ENCODE data around the gene MYO1A. TPM values are rescaled to one million over a fixed set of nuclear protein-coding genes. Genes with fewer than 3 reads are reported as not detected.

The MYO1A gene
- total and polyA plus RNA-seq, 7 experiments from 2014 or later: 0.56 to 2.3 (median 1.8) TPM

DNA sequence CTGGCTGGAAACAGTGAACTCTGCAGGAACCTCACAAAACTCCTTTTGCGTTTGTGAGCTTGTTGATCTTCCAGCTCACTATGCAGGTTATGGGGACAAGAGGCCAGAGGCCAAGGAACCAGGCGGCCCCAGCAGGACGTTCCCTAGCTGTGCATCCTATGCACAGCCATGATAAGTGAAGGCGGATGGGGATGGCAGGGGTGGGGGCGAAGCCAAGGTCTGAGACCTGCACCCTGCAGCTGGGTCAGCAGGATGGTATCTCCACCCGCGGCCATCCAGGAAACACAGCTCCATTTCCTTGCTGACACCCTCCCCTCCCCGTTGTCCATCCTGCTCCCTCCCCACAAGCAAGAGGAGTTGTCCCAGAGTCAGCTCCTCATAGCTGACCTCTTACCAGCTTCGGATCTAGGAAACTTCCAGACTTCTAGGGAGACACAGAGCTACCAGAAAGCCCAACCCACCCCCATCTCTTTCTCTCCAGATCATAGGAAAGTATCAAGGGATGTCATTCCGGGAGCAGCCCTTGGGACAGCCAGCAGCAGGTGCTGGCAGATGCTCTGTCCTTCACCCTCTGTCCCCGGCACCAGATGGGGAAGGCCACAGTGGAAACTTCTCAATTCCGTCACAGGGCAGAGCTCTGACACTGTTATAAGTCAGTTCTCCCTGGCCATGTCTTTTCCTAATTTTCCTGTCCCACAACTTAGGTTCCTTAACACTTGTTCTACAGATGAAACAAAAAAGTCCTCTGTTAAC lies 53.0 kb downstream of the MYO1A start:
- Mint-ChIP-seq H3K9me3 (peaks cover 0 to 1% (median 0%) of the 10 kb centered on the region in 11 donors), H3K36me3 (peaks cover 4 to 28% (median 8%) of the 10 kb centered on the region in 5 donors), H3K4me1 (peaks cover 20 to 49% (median 40%) of the 10 kb centered on the region in 7 donors), H3K27ac (no peak overlapping the region), H3K27me3 (no peaks in the 10 kb centered on the region), H3K4me3 (no peak overlapping the region)
- H3K27me3 ChIP-seq (ENCODE audit: control insufficient read depth in 2 of 2, insufficient read depth in 2 of 2, low read length in 2 of 2): no peaks in the 10 kb centered on the region
- DNase-seq: no peak
- no peak for ATAC-seq
- H3K27ac ChIP-seq (ENCODE audit: low read depth, low read length): no peak overlapping the region
- peaks cover 4 to 17% of the 10 kb centered on the region in 2 donors for H3K4me1 ChIP-seq (ENCODE audit: control insufficient read depth in 2 of 2, insufficient read depth in 2 of 2, low read length in 2 of 2)
- H3K36me3 ChIP-seq (ENCODE audit: control insufficient read depth in 2 of 3, insufficient read depth in 3 of 3, low read length in 3 of 3): peaks cover 0 to 33% (median 0%) of the 10 kb centered on the region in 3 experiments
- CTCF ChIA-PET: interaction anchor here (0.6 to 1.0 kb wide), 3 partner anchors 9 to 127 kb away, joined by 3 to 5 read pairs (median 4); no protein-coding TSS in a partner anchor
- no peaks in the 10 kb centered on the region for H3K9me3 ChIP-seq (ENCODE audit: control insufficient read depth in 2 of 3, low read length in 3 of 3)
- no peak overlapping the region for H3K4me3 ChIP-seq (ENCODE audit: low read length)
- intact Hi-C loops (cut with micrococcal nuclease): no loop called here
- POLR2A ChIA-PET: no interaction called here

DNA sequence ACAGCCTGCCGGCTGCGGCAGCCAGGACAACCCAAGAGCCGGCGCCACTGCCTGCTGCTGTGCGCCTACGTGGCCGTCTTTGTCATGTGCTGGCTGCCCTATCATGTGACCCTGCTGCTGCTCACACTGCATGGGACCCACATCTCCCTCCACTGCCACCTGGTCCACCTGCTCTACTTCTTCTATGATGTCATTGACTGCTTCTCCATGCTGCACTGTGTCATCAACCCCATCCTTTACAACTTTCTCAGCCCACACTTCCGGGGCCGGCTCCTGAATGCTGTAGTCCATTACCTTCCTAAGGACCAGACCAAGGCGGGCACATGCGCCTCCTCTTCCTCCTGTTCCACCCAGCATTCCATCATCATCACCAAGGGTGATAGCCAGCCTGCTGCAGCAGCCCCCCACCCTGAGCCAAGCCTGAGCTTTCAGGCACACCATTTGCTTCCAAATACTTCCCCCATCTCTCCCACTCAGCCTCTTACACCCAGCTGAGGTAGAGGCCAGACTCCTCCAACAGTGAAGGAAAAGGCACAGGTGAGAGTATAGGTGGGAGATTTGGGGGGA lies 53.9 kb downstream of the MYO1A start:
- CTCF ChIA-PET: interaction anchor here (0.6 to 1.0 kb wide), 3 partner anchors 8 to 128 kb away, joined by 3 to 5 read pairs (median 4); no protein-coding TSS in a partner anchor
- H3K36me3 ChIP-seq (ENCODE audit: control insufficient read depth in 2 of 3, insufficient read depth in 3 of 3, low read length in 3 of 3): peaks cover 0 to 26% (median 0%) of the 10 kb centered on the region in 3 experiments
- intact Hi-C loops (cut with micrococcal nuclease): no loop called here
- POLR2A ChIA-PET: no interaction called here
- Mint-ChIP-seq H3K27me3 (no peaks in the 10 kb centered on the region), H3K36me3 (peaks cover 4 to 21% (median 8%) of the 10 kb centered on the region in 5 donors), H3K9me3 (peaks cover 0 to 1% (median 0%) of the 10 kb centered on the region in 11 donors), H3K4me1 (peaks cover 22 to 48% (median 40%) of the 10 kb centered on the region in 7 donors), H3K27ac (no peak overlapping the region), H3K4me3 (peak overlapping the region in 1 of 10 donors; percentile 17)
- H3K27me3 ChIP-seq (ENCODE audit: control insufficient read depth in 2 of 2, insufficient read depth in 2 of 2, low read length in 2 of 2): no peaks in the 10 kb centered on the region
- no peaks in the 10 kb centered on the region for H3K9me3 ChIP-seq (ENCODE audit: control insufficient read depth in 2 of 3, low read length in 3 of 3)
- DNase-seq (no peak), ATAC-seq (no peak)
- no peak overlapping the region for H3K27ac ChIP-seq (ENCODE audit: low read depth, low read length)
- no peak overlapping the region for H3K4me3 ChIP-seq (ENCODE audit: low read length)
- peaks cover 0 to 9% of the 10 kb centered on the region in 2 donors for H3K4me1 ChIP-seq (ENCODE audit: control insufficient read depth in 2 of 2, insufficient read depth in 2 of 2, low read length in 2 of 2)

DNA sequence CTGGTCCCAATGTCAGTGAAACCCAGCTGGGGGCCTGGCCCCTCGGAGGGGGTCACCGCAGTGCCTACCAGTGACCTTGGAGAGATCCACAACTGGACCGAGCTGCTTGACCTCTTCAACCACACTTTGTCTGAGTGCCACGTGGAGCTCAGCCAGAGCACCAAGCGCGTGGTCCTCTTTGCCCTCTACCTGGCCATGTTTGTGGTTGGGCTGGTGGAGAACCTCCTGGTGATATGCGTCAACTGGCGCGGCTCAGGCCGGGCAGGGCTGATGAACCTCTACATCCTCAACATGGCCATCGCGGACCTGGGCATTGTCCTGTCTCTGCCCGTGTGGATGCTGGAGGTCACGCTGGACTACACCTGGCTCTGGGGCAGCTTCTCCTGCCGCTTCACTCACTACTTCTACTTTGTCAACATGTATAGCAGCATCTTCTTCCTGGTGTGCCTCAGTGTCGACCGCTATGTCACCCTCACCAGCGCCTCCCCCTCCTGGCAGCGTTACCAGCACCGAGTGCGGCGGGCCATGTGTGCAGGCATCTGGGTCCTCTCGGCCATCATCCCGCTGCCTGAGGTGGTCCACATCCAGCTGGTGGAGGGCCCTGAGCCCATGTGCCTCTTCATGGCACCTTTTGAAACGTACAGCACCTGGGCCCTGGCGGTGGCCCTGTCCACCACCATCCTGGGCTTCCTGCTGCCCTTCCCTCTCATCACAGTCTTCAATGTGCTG lies 54.6 kb downstream of the MYO1A start:
- POLR2A ChIA-PET: no interaction called here
- H3K27me3 Mint-ChIP-seq: no peaks in the 10 kb centered on the region
- H3K36me3 ChIP-seq (ENCODE audit: control insufficient read depth in 2 of 3, insufficient read depth in 3 of 3, low read length in 3 of 3): peaks cover 0 to 20% (median 0%) of the 10 kb centered on the region in 3 experiments
- H3K4me1 Mint-ChIP-seq: peaks cover 22 to 48% (median 39%) of the 10 kb centered on the region in 7 donors
- H3K36me3 Mint-ChIP-seq: peaks cover 4 to 21% (median 7%) of the 10 kb centered on the region in 5 donors
- no peak overlapping the region for H3K4me3 Mint-ChIP-seq
- H3K27me3 ChIP-seq (ENCODE audit: control insufficient read depth in 2 of 2, insufficient read depth in 2 of 2, low read length in 2 of 2): no peaks in the 10 kb centered on the region
- intact Hi-C loops (cut with micrococcal nuclease): no loop called here
- no peaks in the 10 kb centered on the region for H3K9me3 ChIP-seq (ENCODE audit: control insufficient read depth in 2 of 3, low read length in 3 of 3)
- H3K4me1 ChIP-seq (ENCODE audit: control insufficient read depth in 2 of 2, insufficient read depth in 2 of 2, low read length in 2 of 2): peaks cover 0 to 9% of the 10 kb centered on the region in 2 donors
- H3K4me3 ChIP-seq (ENCODE audit: low read length): no peak overlapping the region
- peaks cover 0 to 1% (median 0%) of the 10 kb centered on the region in 11 donors for H3K9me3 Mint-ChIP-seq
- CTCF ChIA-PET: interaction anchor here (0.9 kb wide), 1 partner anchor 13 kb away, joined by 3 read pairs; no protein-coding TSS in a partner anchor
- no peak overlapping the region for H3K27ac Mint-ChIP-seq
- DNase-seq (no peak), ATAC-seq (no peak)
- H3K27ac ChIP-seq (ENCODE audit: low read depth, low read length): no peak overlapping the region

DNA sequence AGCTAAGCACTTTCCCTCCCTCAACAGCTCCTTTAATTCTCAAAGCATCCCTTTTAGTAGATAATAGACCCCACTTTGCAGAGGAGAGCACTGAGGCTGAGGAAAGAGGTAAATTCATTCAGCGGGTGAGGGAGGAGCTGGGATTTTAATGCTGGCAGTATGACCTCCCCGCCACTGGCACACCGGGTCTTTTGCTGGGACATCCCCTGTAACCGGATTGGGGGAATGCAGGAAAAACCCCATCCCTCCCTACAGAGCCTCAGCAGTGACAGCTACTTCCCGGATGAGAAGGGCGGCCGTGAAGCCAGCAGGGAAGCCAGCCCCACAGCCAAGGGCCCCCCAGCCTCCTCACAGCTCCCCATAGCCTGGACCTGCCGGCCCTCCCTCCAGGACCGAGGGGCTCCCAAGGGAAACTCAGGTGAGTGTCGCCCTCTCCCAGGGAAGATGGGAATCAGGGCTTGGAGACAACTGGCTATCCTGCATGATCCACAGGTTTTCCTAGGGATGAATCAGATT lies 55.6 kb downstream of the MYO1A start:
- H3K4me1 Mint-ChIP-seq: peaks cover 16 to 40% (median 31%) of the 10 kb centered on the region in 7 donors
- H3K27me3 Mint-ChIP-seq: no peaks in the 10 kb centered on the region
- POLR2A ChIA-PET: interaction anchor here (0.6 kb wide), 1 partner anchor 312 kb away, joined by 4 read pairs; no protein-coding TSS in a partner anchor
- Histone ChIP-seq H3K36me3 (ENCODE audit: control insufficient read depth in 2 of 3, insufficient read depth in 3 of 3, low read length in 3 of 3) (peaks cover 0 to 20% (median 0%) of the 10 kb centered on the region in 3 experiments), H3K4me3 (ENCODE audit: low read length) (no peak overlapping the region), H3K4me1 (ENCODE audit: control insufficient read depth in 2 of 2, insufficient read depth in 2 of 2, low read length in 2 of 2) (peaks cover 0 to 4% of the 10 kb centered on the region in 2 donors), H3K27me3 (ENCODE audit: control insufficient read depth in 2 of 2, insufficient read depth in 2 of 2, low read length in 2 of 2) (no peaks in the 10 kb centered on the region), H3K27ac (ENCODE audit: low read depth, low read length) (no peak overlapping the region), H3K9me3 (ENCODE audit: control insufficient read depth in 2 of 3, low read length in 3 of 3) (no peaks in the 10 kb centered on the region)
- ATAC-seq: no peak
- no peak for DNase-seq
- H3K27ac Mint-ChIP-seq: no peak overlapping the region
- CTCF ChIA-PET: interaction anchor here (0.8 to 2.0 kb wide), 3 partner anchors 11 to 118 kb away, joined by 4 to 6 read pairs (median 5); no protein-coding TSS in a partner anchor
- intact Hi-C loops (cut with micrococcal nuclease): no loop called here
- H3K36me3 Mint-ChIP-seq: peaks cover 4 to 15% (median 6%) of the 10 kb centered on the region in 5 donors
- no peak overlapping the region for H3K4me3 Mint-ChIP-seq
- peaks cover 0 to 1% (median 0%) of the 10 kb centered on the region in 11 donors for H3K9me3 Mint-ChIP-seq

DNA sequence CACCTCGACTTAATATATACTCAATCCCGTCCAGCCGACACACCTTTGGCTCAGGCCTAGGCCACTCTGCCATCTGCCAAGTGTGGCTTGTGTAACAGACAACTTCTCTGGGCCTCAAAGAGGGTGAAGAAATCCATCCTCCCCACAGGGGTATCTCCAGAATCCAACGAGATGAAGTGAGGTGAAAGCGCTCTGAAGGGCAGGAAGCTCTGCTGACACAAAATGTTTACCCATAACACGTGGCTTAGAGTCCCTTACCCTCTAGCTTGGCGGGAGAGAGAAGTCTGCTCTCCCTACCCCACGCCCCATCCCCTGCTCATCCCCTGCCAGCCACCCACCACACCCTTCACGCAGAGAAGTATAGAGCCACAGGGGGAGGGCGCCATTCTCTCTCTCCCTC lies 56.6 kb downstream of the MYO1A start:
- Histone ChIP-seq H3K4me1 (ENCODE audit: control insufficient read depth in 2 of 2, insufficient read depth in 2 of 2, low read length in 2 of 2) (no peaks in the 10 kb centered on the region), H3K4me3 (ENCODE audit: low read length) (no peak overlapping the region), H3K27ac (ENCODE audit: low read depth, low read length) (no peak overlapping the region), H3K36me3 (ENCODE audit: control insufficient read depth in 2 of 3, insufficient read depth in 3 of 3, low read length in 3 of 3) (peaks cover 0 to 17% (median 0%) of the 10 kb centered on the region in 3 experiments), H3K9me3 (ENCODE audit: control insufficient read depth in 2 of 3, low read length in 3 of 3) (no peaks in the 10 kb centered on the region), H3K27me3 (ENCODE audit: control insufficient read depth in 2 of 2, insufficient read depth in 2 of 2, low read length in 2 of 2) (no peaks in the 10 kb centered on the region)
- intact Hi-C loops (cut with micrococcal nuclease): no loop called here
- H3K4me3 Mint-ChIP-seq: no peak overlapping the region
- H3K9me3 Mint-ChIP-seq: peaks cover 0 to 1% (median 0%) of the 10 kb centered on the region in 11 donors
- peaks cover 3 to 15% (median 4%) of the 10 kb centered on the region in 5 donors for H3K36me3 Mint-ChIP-seq
- ATAC-seq (no peak), DNase-seq (no peak)
- H3K4me1 Mint-ChIP-seq: peaks cover 11 to 30% (median 21%) of the 10 kb centered on the region in 7 donors
- peaks cover 0 to 1% (median 0%) of the 10 kb centered on the region in 5 donors for H3K27me3 Mint-ChIP-seq
- ChIA-PET CTCF (interaction anchor here (1.1 to 2.0 kb wide), 2 partner anchors 12 to 119 kb away, joined by 5 to 6 read pairs; no protein-coding TSS in a partner anchor), POLR2A (interaction anchor here (0.5 kb wide), 1 partner anchor 268 kb away, joined by 3 read pairs; no protein-coding TSS in a partner anchor)
- no peak overlapping the region for H3K27ac Mint-ChIP-seq
